Measurements from ENCODE around the gene PTPRE. TPM values are rescaled to one million over a fixed set of nuclear protein-coding genes. Genes with fewer than 3 reads are reported as not detected.

Gene PTPRE
- total and polyA plus RNA-seq, 9 donors = 2.1 to 15.5 (median 6.9) TPM

DNA sequence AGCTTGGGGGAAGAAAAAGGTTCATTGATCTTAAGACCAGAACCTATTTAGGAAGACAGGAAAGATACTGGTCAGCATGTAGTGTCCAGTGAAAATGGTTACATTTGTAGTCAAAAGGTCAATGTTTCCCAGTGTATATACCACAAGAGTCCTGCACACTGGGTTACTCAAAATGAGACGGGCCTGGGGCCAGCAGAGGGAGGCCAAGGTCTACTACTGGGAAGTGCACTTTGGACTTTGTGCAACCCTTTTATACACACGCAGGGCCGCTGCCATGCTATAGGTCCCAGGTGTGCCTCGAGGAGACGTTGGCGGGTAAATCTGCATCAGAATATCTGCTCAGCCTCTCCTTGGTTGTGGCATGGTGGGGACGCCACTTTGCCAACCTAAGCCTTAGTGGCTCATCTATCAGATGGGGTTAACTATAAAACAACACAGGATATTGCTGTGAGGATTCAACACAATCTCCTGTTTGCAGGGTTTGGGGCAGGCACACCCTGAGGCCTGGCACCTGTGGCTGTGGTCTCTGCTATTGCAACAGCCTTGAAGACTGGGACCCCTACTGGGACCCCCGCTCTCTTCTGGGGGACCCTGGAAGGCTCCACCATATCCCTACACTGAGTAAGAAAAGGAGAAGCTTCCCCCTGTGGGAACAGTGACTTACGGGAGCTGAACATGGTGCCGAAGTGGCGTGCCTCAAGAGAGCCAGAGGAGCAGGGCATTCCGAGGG lies 33.9 kb upstream of the PTPRE start:
- Histone ChIP-seq H3K27me3 (no peaks in the 10 kb centered on the region), H3K9me3 (no peaks in the 10 kb centered on the region), H3K4me3 (no peak overlapping the region), H3K27ac (no peak overlapping the region), H3K36me3 (no peaks in the 10 kb centered on the region), H3K4me1 (ENCODE audit: insufficient read depth) (peaks cover 5% of the 10 kb centered on the region)
- no peak for DNase-seq
- intact Hi-C loops (cut with DNase I) = no loop called here
- TF ChIP-seq POLR2A (IDR thresholded peaks at IDR 0.05) = no peak
- WGBS, 3 donors = 89 to 92% (median 91%) methylated on average over 12 of the region's 12 CpGs

DNA sequence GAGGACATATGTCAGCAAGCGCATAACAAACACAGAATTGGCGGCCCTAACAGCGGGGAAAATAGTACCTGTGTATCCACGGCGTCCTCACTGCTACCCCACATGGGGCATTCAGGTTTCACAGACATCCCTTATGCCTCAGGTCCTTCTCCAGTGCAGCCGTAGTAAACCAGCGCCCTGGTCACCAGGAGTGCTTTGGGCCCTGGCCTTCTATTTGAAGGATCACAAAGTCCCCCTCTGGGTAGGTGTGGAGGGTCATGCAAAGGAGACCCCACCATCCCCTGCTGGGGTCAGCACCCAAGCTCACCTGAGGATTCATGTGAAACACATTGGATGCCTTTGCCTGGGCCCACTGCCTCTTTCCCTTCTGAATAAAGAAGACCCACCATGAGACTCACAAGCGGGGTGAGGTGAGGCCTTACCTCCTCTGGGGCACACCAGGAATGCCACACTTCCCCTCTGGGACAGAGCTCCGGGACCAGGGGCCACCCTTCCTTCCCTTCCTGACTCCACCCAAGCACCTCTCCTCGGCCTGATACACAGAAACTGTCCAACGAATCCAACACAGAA lies 32.9 kb upstream of the PTPRE start:
- WGBS, 3 donors = 94 to 95% (median 95%) methylated on average over 11 of the region's 11 CpGs
- Histone ChIP-seq H3K36me3 (no peaks in the 10 kb centered on the region), H3K4me1 (ENCODE audit: insufficient read depth) (peaks cover 5% of the 10 kb centered on the region), H3K9me3 (no peaks in the 10 kb centered on the region), H3K27me3 (no peaks in the 10 kb centered on the region), H3K27ac (no peak overlapping the region), H3K4me3 (no peak overlapping the region)
- DNase-seq = no peak
- TF ChIP-seq, protein P1, sequence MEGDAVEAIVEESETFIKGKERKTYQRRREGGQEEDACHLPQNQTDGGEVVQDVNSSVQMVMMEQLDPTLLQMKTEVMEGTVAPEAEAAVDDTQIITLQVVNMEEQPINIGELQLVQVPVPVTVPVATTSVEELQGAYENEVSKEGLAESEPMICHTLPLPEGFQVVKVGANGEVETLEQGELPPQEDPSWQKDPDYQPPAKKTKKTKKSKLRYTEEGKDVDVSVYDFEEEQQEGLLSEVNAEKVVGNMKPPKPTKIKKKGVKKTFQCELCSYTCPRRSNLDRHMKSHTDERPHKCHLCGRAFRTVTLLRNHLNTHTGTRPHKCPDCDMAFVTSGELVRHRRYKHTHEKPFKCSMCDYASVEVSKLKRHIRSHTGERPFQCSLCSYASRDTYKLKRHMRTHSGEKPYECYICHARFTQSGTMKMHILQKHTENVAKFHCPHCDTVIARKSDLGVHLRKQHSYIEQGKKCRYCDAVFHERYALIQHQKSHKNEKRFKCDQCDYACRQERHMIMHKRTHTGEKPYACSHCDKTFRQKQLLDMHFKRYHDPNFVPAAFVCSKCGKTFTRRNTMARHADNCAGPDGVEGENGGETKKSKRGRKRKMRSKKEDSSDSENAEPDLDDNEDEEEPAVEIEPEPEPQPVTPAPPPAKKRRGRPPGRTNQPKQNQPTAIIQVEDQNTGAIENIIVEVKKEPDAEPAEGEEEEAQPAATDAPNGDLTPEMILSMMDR (IDR thresholded peaks at IDR 0.05) = no peak
- TF ChIP-seq EP300 (IDR thresholded peaks at IDR 0.05) (no peak), POLR2A (IDR thresholded peaks at IDR 0.05) (no peak)
- intact Hi-C loops (cut with DNase I) = no loop called here

DNA sequence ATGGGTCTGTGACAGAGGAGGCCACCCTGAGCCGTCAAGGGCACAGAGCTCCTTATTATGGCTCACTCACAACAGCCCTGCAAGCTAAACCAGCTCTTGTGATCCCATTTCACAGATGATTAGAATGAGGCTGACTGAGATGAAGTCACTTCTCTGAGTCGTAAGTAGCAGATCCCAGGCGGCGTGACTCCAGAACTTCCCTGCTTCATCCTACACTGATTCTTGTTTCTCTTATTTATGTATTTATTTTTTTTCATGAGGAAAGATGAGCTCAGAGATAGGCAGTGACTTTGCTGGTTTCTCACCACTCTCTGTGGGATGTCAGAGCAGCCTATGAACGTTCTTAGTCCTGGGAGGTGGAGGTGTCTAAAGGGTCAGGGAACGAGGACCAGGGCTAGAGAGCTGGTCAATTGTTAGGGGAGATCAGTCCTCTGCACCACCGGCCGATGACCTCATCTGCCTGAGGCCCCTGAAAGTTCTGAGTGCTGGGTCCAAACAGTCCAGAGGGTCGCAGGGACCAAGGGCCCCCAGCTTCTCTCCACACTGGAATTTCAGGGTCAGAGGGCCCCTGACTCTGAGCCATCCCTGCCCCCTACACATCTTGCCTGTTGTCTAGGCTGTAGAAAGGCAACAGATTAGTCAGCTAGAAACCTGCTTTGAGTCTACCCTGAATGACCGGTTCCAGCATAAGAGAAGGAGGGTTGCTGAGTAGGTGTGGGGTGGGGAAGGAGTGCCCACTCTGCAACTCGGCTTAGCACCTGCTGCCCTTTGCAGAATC lies 32.0 kb upstream of the PTPRE start:
- intact Hi-C loops (cut with DNase I) = no loop called here
- no peak for DNase-seq
- no peak for TF ChIP-seq POLR2A (IDR thresholded peaks at IDR 0.05)
- no peak for TF ChIP-seq EP300 (IDR thresholded peaks at IDR 0.05)
- TF ChIP-seq, protein P1 (IDR thresholded peaks at IDR 0.05) = no peak
- Histone ChIP-seq H3K9me3 (no peaks in the 10 kb centered on the region), H3K4me3 (no peak overlapping the region), H3K4me1 (ENCODE audit: insufficient read depth) (peaks cover 5% of the 10 kb centered on the region), H3K27ac (no peak overlapping the region), H3K36me3 (no peaks in the 10 kb centered on the region), H3K27me3 (no peaks in the 10 kb centered on the region)
- 86 to 89% (median 87%) methylated on average over 11 of the region's 11 CpGs for WGBS, 3 donors

DNA sequence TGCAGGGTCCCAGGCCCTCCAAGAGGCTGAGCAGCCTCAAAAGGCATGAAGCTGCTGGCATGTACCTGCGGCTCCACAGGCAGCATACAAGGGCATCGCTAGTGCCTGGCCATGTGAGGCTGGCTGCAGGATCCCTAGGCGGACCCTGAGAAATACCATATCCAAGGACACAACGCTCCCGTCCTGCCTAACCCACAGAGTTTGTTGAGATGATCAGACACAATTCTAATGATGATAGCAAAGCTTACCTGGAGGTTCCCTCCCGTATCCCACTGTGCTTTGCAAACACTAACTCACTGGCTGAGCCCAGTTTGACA lies 31.5 kb upstream of the PTPRE start:
- WGBS, 3 donors = 83 to 89% (median 87%) methylated on average over 6 of the region's 6 CpGs
- no peak overlapping the region for H3K4me3 ChIP-seq

More for the DNA sequence above, 31.5 kb upstream of the PTPRE start:
- H3K4me1 ChIP-seq (ENCODE audit: insufficient read depth) = peaks cover 5% of the 10 kb centered on the region
- no peak overlapping the region for H3K27ac ChIP-seq
- H3K9me3 ChIP-seq = no peaks in the 10 kb centered on the region
- TF ChIP-seq, protein P1 (IDR thresholded peaks at IDR 0.05) = no peak
- TF ChIP-seq POLR2A (IDR thresholded peaks at IDR 0.05) (no peak), EP300 (IDR thresholded peaks at IDR 0.05) (no peak)
- DNase-seq = no peak
- intact Hi-C loops (cut with DNase I) = no loop called here
- H3K27me3 ChIP-seq = no peaks in the 10 kb centered on the region
- H3K36me3 ChIP-seq = no peaks in the 10 kb centered on the region
